Mammary epithelial cell (primary cell): ENCODE results near the gene CLEC16A.

Source experiments
- EZH2 ChIP-seq: IDR thresholded peaks from 2 replicates; pipeline ENCODE4 v1.6.1; 2012; ENCODE audit warnings: low read length, inconsistent platforms, borderline replicate concordance
- TF ChIP-seq, protein P1 (sequence below), 2 donors: IDR thresholded peaks in 1 of 2; conservative IDR thresholded peaks in 1 of 2; 2 replicates each; pipeline ENCODE4 v1.5.1; 2011 to 2012; ENCODE audit warnings: inconsistent platforms in 2 of 2, low read length in 2 of 2, mild to moderate bottlenecking in 2 of 2, control low read depth in 1 of 2, low read depth in 1 of 2; ENCODE audit not compliant: insufficient read depth in 1 of 2; ENCODE audit errors: extremely low read depth in 1 of 2

- TF ChIP-seq, protein P1, sequence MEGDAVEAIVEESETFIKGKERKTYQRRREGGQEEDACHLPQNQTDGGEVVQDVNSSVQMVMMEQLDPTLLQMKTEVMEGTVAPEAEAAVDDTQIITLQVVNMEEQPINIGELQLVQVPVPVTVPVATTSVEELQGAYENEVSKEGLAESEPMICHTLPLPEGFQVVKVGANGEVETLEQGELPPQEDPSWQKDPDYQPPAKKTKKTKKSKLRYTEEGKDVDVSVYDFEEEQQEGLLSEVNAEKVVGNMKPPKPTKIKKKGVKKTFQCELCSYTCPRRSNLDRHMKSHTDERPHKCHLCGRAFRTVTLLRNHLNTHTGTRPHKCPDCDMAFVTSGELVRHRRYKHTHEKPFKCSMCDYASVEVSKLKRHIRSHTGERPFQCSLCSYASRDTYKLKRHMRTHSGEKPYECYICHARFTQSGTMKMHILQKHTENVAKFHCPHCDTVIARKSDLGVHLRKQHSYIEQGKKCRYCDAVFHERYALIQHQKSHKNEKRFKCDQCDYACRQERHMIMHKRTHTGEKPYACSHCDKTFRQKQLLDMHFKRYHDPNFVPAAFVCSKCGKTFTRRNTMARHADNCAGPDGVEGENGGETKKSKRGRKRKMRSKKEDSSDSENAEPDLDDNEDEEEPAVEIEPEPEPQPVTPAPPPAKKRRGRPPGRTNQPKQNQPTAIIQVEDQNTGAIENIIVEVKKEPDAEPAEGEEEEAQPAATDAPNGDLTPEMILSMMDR (conservative IDR thresholded peaks at IDR 0.05 in 1 of 2, IDR thresholded peaks at IDR 0.05 in 1 of 2; ENCODE audit: extremely low read depth in 1 of 2, insufficient read depth in 1 of 2, low read depth in 1 of 2, low read length in 2 of 2): no peak
- TF ChIP-seq EZH2: no peak
Measured at GRCh38 chr16:10972819-10973464, 28.6 kb downstream of the CLEC16A start.
